OCI-LY1 (cell line): ENCODE measurements around the gene PDE4D.
"Not testable (repeated sequence)": the region's sequence is repeated elsewhere in the genome, so short reads cannot be mapped to it uniquely, and the experiment has no call there.

Source experiments
- H2AFZ ChIP-seq: fragments of 200-600 bp; sonication (generic), shearing (Covaris generic); 2 replicates; pipeline ENCODE4 v1.6.0; 2014; ENCODE audit warnings: antibody characterized with exemption, mild to moderate bottlenecking, low read length
- H3F3A ChIP-seq: fragments of 200-600 bp; sonication (generic), shearing (Covaris generic); 2 replicates; pipeline ENCODE4 v1.6.0; 2014; ENCODE audit warnings: mild to moderate bottlenecking, antibody characterized with exemption, low read length, moderate library complexity; ENCODE audit not compliant: insufficient read depth
- H3K27ac ChIP-seq: fragments of 200-600 bp; sonication (generic); 2 replicates; pipeline ENCODE4 v1.5.1; 2014; ENCODE audit warnings: low read length, mixed run types, mild to moderate bottlenecking, low read depth; ENCODE audit not compliant: poor library complexity, severe bottlenecking
- H3K27me3 ChIP-seq: fragments of 200-600 bp; sonication (generic); 2 replicates; pipeline ENCODE4 v1.6.0; 2014; ENCODE audit warnings: antibody characterized with exemption, mild to moderate bottlenecking, low read length, moderate library complexity; ENCODE audit not compliant: insufficient read depth
- H3K36me3 ChIP-seq: fragments of 200-600 bp; sonication (generic); 2 replicates; pipeline ENCODE4 v1.6.1; 2014; ENCODE audit warnings: mild to moderate bottlenecking, antibody characterized with exemption, low read length, moderate library complexity, mixed read lengths; ENCODE audit not compliant: insufficient read depth
- H3K4me1 ChIP-seq: fragments of 200-600 bp; sonication (generic); 2 replicates; pipeline ENCODE4 v1.5.1; 2014; ENCODE audit warnings: mild to moderate bottlenecking, low read length, moderate library complexity; ENCODE audit not compliant: insufficient read depth, severe bottlenecking
- H3K4me2 ChIP-seq: fragments of 200-600 bp; sonication (generic), shearing (Covaris generic); 2 replicates; pipeline ENCODE4 v1.6.1; 2014; ENCODE audit warnings: low read length
- H3K4me3 ChIP-seq: fragments of 200-600 bp; sonication (generic); 2 replicates; pipeline ENCODE4 v1.5.1; 2014; ENCODE audit warnings: low read length, low read depth, mild to moderate bottlenecking, mixed read lengths; ENCODE audit not compliant: poor library complexity, severe bottlenecking
- H3K79me2 ChIP-seq: fragments of 200-600 bp; shearing (Covaris generic); 2 replicates; pipeline ENCODE4 v1.6.1; 2016; ENCODE audit warnings: mixed run types, low read length, mixed read lengths; ENCODE audit not compliant: insufficient read depth
- H3K9ac ChIP-seq: fragments of 200-600 bp; sonication (generic), shearing (Covaris generic); 2 replicates; pipeline ENCODE4 v1.6.1; 2014; ENCODE audit warnings: mild to moderate bottlenecking, low read length, mixed read lengths
- H3K9me2 ChIP-seq: fragments of 200-600 bp; sonication (generic), shearing (Covaris generic); 2 replicates; pipeline ENCODE4 v1.6.1; 2014; ENCODE audit warnings: low read depth, mild to moderate bottlenecking, low read length, mixed read lengths
- H3K9me3 ChIP-seq: fragments of 200-600 bp; shearing (Covaris generic); 2 replicates; pipeline ENCODE4 v1.6.1; 2014; ENCODE audit warnings: low read length, mixed read lengths
- H4K20me1 ChIP-seq: fragments of 200-600 bp; sonication (generic), shearing (Covaris generic); 2 replicates; pipeline ENCODE4 v1.6.0; 2016; ENCODE audit warnings: mild to moderate bottlenecking, low read length; ENCODE audit not compliant: insufficient read depth
- EZH2 ChIP-seq: fragments of 200-600 bp; sonication (generic), shearing (Covaris generic); IDR thresholded peaks from 2 replicates; pipeline ENCODE4 v1.8.0; 2017; ENCODE audit warnings: borderline replicate concordance, mixed run types, mild to moderate bottlenecking, antibody characterized with exemption, low read length, moderate library complexity, mixed read lengths
- TF ChIP-seq, protein P1 (sequence below): fragments of 200-600 bp; sonication (generic), shearing (Covaris generic); IDR thresholded peaks from 2 replicates; pipeline ENCODE4 v1.5.1; 2017; ENCODE audit warnings: mild to moderate bottlenecking, antibody characterized with exemption, low read length, moderate library complexity, mixed read lengths

The PDE4D gene

DNA sequence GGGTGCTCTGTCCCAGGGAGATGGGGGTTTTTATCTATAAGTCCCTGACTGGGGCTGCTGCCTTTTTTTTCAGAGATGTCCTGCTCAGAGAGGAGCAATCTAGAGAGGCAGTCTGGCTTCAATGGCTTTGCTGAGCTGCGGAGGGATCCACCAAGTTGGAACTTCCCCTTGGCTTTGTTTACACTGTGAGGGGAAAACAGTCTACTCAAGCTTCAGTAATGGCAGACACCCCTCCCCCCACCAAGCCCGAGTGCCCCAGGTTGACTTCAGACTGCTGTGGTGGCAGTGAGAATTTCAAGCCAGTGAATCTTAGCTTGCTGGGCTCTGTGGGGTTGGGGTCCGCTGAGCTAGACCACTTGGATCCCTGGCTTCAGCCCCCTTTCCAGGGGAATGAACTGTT lies 934.8 kb downstream of the PDE4D start:
- Histone ChIP-seq H3F3A (no peaks in the 10 kb centered on the region), H3K36me3 (no peaks in the 10 kb centered on the region), H3K27ac (no peak overlapping the region), H3K4me2 (no peak overlapping the region), H3K4me3 (no peak overlapping the region), H4K20me1 (no peaks in the 10 kb centered on the region), H3K9me2 (no peaks in the 10 kb centered on the region), H2AFZ (no peak overlapping the region), H3K79me2 (no peaks in the 10 kb centered on the region), H3K9ac (no peak overlapping the region), H3K27me3 (no peaks in the 10 kb centered on the region), H3K4me1 (no peaks in the 10 kb centered on the region), H3K9me3 (no peaks in the 10 kb centered on the region)
- TF ChIP-seq EZH2 = no peak
- TF ChIP-seq, protein P1, sequence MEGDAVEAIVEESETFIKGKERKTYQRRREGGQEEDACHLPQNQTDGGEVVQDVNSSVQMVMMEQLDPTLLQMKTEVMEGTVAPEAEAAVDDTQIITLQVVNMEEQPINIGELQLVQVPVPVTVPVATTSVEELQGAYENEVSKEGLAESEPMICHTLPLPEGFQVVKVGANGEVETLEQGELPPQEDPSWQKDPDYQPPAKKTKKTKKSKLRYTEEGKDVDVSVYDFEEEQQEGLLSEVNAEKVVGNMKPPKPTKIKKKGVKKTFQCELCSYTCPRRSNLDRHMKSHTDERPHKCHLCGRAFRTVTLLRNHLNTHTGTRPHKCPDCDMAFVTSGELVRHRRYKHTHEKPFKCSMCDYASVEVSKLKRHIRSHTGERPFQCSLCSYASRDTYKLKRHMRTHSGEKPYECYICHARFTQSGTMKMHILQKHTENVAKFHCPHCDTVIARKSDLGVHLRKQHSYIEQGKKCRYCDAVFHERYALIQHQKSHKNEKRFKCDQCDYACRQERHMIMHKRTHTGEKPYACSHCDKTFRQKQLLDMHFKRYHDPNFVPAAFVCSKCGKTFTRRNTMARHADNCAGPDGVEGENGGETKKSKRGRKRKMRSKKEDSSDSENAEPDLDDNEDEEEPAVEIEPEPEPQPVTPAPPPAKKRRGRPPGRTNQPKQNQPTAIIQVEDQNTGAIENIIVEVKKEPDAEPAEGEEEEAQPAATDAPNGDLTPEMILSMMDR = no peak

GRCh38 chr5:58953218-58953617 lies 940.3 kb downstream of the PDE4D start:
- H3F3A ChIP-seq, H3K79me2 ChIP-seq, H3K4me1 ChIP-seq, H3K4me2 ChIP-seq, H3K4me3 ChIP-seq, H4K20me1 ChIP-seq, H3K27ac ChIP-seq, H3K27me3 ChIP-seq, H2AFZ ChIP-seq, H3K9me3 ChIP-seq, H3K9ac ChIP-seq, H3K9me2 ChIP-seq, H3K36me3 ChIP-seq: not testable (repeated sequence)

DNA sequence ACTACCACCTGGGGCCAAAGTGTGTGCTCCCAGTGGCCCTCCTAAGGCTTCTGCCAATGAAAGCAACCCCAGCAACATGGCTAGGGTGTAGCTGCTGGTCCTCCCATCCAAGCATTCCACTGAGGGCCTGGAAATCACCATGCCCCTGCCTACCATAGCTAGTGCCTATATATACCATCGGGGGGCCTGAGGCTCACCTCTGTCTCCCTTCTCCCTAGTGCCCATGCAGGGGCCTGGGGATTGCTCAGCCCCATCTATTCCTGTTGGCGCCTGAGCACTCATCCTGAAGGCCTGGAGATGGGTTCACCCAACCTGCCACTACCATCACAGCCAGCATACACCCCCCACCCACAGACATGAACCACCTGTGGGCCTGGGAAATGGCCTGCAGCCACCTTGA lies 943.3 kb downstream of the PDE4D start:
- no peak overlapping the region for H3K4me3 ChIP-seq
- no peak overlapping the region for H3K27ac ChIP-seq
- H3K27me3 ChIP-seq = no peaks in the 10 kb centered on the region
- H3K36me3 ChIP-seq = no peaks in the 10 kb centered on the region
- no peaks in the 10 kb centered on the region for H4K20me1 ChIP-seq
- no peak overlapping the region for H3K4me2 ChIP-seq
- no peaks in the 10 kb centered on the region for H3K79me2 ChIP-seq
- TF ChIP-seq, protein P1 = no peak
- TF ChIP-seq EZH2 = no peak
- no peaks in the 10 kb centered on the region for H3F3A ChIP-seq
- no peaks in the 10 kb centered on the region for H3K4me1 ChIP-seq
- H3K9ac ChIP-seq = no peak overlapping the region
- no peaks in the 10 kb centered on the region for H3K9me2 ChIP-seq
- H3K9me3 ChIP-seq = no peaks in the 10 kb centered on the region
- no peak overlapping the region for H2AFZ ChIP-seq

DNA sequence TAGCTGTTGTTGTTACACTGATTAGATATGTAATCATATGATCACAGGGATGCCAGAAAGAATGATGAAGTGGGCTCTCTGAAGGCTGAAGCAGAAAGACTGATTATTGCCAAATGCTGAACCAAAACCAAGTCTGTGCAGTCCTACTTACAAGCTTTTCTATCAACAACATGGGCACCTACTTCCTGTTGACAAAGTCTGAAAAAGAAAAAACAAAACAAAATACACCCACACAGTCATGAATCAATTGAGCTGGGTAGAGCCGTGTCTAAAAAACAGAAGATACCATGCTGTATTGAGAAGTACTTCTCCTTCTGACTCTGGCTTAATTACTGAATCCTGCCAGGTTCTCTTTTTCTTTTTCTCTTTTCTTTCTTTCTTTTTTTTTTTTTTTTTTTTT lies 947.3 kb downstream of the PDE4D start:
- no peak overlapping the region for H3K4me2 ChIP-seq
- no peak for TF ChIP-seq EZH2
- TF ChIP-seq, protein P1 = no peak
- H3K9me2 ChIP-seq = no peaks in the 10 kb centered on the region
- H3F3A ChIP-seq = no peaks in the 10 kb centered on the region
- no peaks in the 10 kb centered on the region for H3K4me1 ChIP-seq
- H3K9me3 ChIP-seq = no peaks in the 10 kb centered on the region
- no peaks in the 10 kb centered on the region for H3K36me3 ChIP-seq
- H3K27me3 ChIP-seq = no peaks in the 10 kb centered on the region
- no peak overlapping the region for H3K27ac ChIP-seq
- no peaks in the 10 kb centered on the region for H3K79me2 ChIP-seq
- no peak overlapping the region for H3K4me3 ChIP-seq
- H3K9ac ChIP-seq = no peak overlapping the region
- no peaks in the 10 kb centered on the region for H4K20me1 ChIP-seq
- no peak overlapping the region for H2AFZ ChIP-seq
